Measurements from ENCODE around the gene RYR2.

RYR2 gene

GRCh38 chr1:237610157-237610556, 568.2 kb downstream of the RYR2 start:
- Mint-ChIP-seq H3K4me1 (no peaks in the 10 kb centered on the region), H3K9me3 (peaks cover 3% of the 10 kb centered on the region), H3K27me3 (ENCODE audit: low read depth, poor library complexity) (peaks cover 2% of the 10 kb centered on the region), H3K27ac (no peak overlapping the region), H3K4me3 (no peak overlapping the region), H3K36me3 (ENCODE audit: low read depth) (no peaks in the 10 kb centered on the region)
- no peak for TF ChIP-seq CTCF (IDR thresholded peaks at IDR 0.05)
- DNase-seq, result no peak

DNA sequence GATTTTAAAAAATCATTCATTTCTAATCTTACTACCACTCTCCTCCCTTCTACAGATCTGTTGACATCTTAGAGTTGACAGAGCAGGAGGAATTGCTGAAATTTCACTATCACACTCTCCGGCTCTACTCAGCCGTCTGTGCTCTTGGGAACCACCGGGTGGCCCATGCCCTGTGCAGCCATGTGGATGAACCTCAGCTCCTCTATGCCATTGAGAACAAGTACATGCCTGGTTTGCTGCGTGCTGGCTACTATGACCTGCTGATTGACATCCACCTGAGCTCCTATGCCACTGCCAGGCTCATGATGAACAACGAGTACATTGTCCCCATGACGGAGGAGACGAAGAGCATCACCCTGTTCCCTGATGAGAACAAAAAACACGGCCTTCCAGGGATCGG, 572.0 kb downstream of the RYR2 start:
- no peak overlapping the region for H3K27ac Mint-ChIP-seq
- H3K4me3 Mint-ChIP-seq, result no peak overlapping the region
- peaks cover 16% of the 10 kb centered on the region for H3K9me3 Mint-ChIP-seq
- peaks cover 2% of the 10 kb centered on the region for H3K27me3 Mint-ChIP-seq (ENCODE audit: low read depth, poor library complexity)
- TF ChIP-seq CTCF (IDR thresholded peaks at IDR 0.05), result no peak
- no peak for DNase-seq
- peaks cover 4% of the 10 kb centered on the region for H3K36me3 Mint-ChIP-seq (ENCODE audit: low read depth)
- no peaks in the 10 kb centered on the region for H3K4me1 Mint-ChIP-seq

DNA sequence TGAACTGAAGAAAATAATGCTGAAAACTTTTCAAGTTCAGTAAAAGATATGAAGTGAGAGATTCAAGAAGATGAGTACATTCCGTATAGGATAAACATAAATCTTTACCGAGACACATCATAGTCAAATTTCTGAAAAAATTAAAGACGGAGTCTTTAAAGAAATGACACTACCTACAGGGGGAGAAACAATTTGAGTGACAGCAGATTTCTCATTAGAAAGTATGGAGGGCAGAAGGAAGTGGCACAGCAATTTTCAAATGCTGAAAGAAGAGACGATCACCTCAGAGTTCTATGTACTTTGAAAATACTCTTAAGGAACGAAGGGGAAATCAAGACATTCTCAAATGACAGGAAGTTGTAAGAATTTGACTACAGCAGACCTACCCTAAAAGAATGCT, 577.6 kb downstream of the RYR2 start:
- Mint-ChIP-seq H3K27ac (no peak overlapping the region), H3K27me3 (ENCODE audit: low read depth, poor library complexity) (peaks cover 4% of the 10 kb centered on the region), H3K4me1 (no peaks in the 10 kb centered on the region), H3K36me3 (ENCODE audit: low read depth) (peaks cover 4% of the 10 kb centered on the region), H3K4me3 (no peak overlapping the region), H3K9me3 (peaks cover 31% of the 10 kb centered on the region)
- no peak for DNase-seq
- no peak for TF ChIP-seq CTCF (IDR thresholded peaks at IDR 0.05)

- TF ChIP-seq CTCF (IDR thresholded peaks at IDR 0.05), result no peak
Observed at GRCh38 chr1:237634922-237635321, 592.9 kb downstream of the RYR2 start.

GRCh38 chr1:237638555-237638954, 596.6 kb downstream of the RYR2 start:
- Mint-ChIP-seq H3K36me3 (ENCODE audit: low read depth) (no peaks in the 10 kb centered on the region), H3K4me3 (no peak overlapping the region), H3K4me1 (no peaks in the 10 kb centered on the region), H3K27ac (no peak overlapping the region), H3K27me3 (ENCODE audit: low read depth, poor library complexity) (no peaks in the 10 kb centered on the region), H3K9me3 (no peaks in the 10 kb centered on the region)
- no peak for TF ChIP-seq CTCF (IDR thresholded peaks at IDR 0.05)
- DNase-seq, result no peak

More at GRCh38 chr1:237634922-237635321, 592.9 kb downstream of the RYR2 start:
- H3K27me3 Mint-ChIP-seq (ENCODE audit: low read depth, poor library complexity), result no peaks in the 10 kb centered on the region
- H3K4me3 Mint-ChIP-seq, result no peak overlapping the region
- H3K27ac Mint-ChIP-seq, result no peak overlapping the region
- no peaks in the 10 kb centered on the region for H3K9me3 Mint-ChIP-seq
- no peaks in the 10 kb centered on the region for H3K4me1 Mint-ChIP-seq
- H3K36me3 Mint-ChIP-seq (ENCODE audit: low read depth), result no peaks in the 10 kb centered on the region
- no peak for DNase-seq

- no peak for TF ChIP-seq CTCF (IDR thresholded peaks at IDR 0.05)
- no peaks in the 10 kb centered on the region for H3K4me1 Mint-ChIP-seq
- no peaks in the 10 kb centered on the region for H3K9me3 Mint-ChIP-seq
- DNase-seq, result no peak
- no peak overlapping the region for H3K4me3 Mint-ChIP-seq
- H3K27me3 Mint-ChIP-seq (ENCODE audit: low read depth, poor library complexity), result no peaks in the 10 kb centered on the region
- no peak overlapping the region for H3K27ac Mint-ChIP-seq
- no peaks in the 10 kb centered on the region for H3K36me3 Mint-ChIP-seq (ENCODE audit: low read depth)
Observed at GRCh38 chr1:237640011-237640671, 598.2 kb downstream of the RYR2 start.

Measured in nephron progenitor cell (in vitro differentiated cells).